Caco-2 (cell line): Measurements from ENCODE around the gene SLC9A3. TPM values are rescaled to one million over a fixed set of nuclear protein-coding genes. Genes with fewer than 3 reads are reported as not detected.

Experiments
- BruUV-seq: library from RNA; stranded (reverse); fragments of 400-500 nt; replicated peaks from 2 replicates; lab custom pipeline; 2021; lab: Mats Ljungman, UMichigan
- CTCF ChIA-PET: fragments of 300-600 bp; sonication (Branson Sonifier 250); formaldehyde crosslinking; loops from one replicate; lab custom pipeline; 2022; ENCODE audit warnings: antibody characterized with exemption; lab: Charles Lee
- POLR2A ChIA-PET: fragments of 300-600 bp; sonication (Branson Sonifier 250); formaldehyde crosslinking; loops from one replicate; lab custom pipeline; 2022; ENCODE audit warnings: antibody characterized with exemption; lab: Charles Lee
- DNase-seq, 2 experiments: peaks; one replicate each; pipeline versions ENCODE4 v3.0.0 to v3.0.0-alpha.2; 2020 to 2022
- H3K27me3 ChIP-seq: replicated peaks from 2 replicates; pipeline ENCODE4 v1.6.0; 2011; ENCODE audit warnings: low read length; ENCODE audit not compliant: control insufficient read depth, insufficient read depth
- H3K36me3 ChIP-seq: 2 replicates; pipeline ENCODE4 v1.5.1; 2011; ENCODE audit warnings: low read length; ENCODE audit not compliant: control insufficient read depth, insufficient read depth
- H3K4me1 ChIP-seq: fragments of 250-450 bp; sonication (Bioruptor Pico); 2 replicates; pipeline ENCODE4 v1.5.1; 2020; ENCODE audit warnings: mild to moderate bottlenecking
- H3K4me3 ChIP-seq: 2 replicates; pipeline ENCODE4 v1.5.1; 2011; ENCODE audit warnings: low read depth, mild to moderate bottlenecking, control low read depth, low read length
- H3K9me3 ChIP-seq: fragments of 250-450 bp; sonication (Bioruptor Pico); 2 replicates; pipeline ENCODE4 v1.5.1; 2020; ENCODE audit warnings: mild to moderate bottlenecking, moderate library complexity
- H3K27ac Mint-ChIP-seq: one replicate; pipeline ENCODE4 v1.8.0; 2022; ENCODE audit warnings: mixed read lengths; ENCODE audit not compliant: unreplicated experiment
- H3K27me3 Mint-ChIP-seq: one replicate; pipeline ENCODE4 v1.8.0; 2022; ENCODE audit warnings: mixed read lengths; ENCODE audit not compliant: insufficient read depth, unreplicated experiment
- H3K36me3 Mint-ChIP-seq: one replicate; pipeline ENCODE4 v1.8.0; 2022; ENCODE audit warnings: mild to moderate bottlenecking, mixed read lengths; ENCODE audit not compliant: insufficient read depth, unreplicated experiment
- H3K4me1 Mint-ChIP-seq: one replicate; pipeline ENCODE4 v1.8.0; 2022; ENCODE audit warnings: low read depth, mixed read lengths; ENCODE audit not compliant: unreplicated experiment
- H3K4me3 Mint-ChIP-seq: one replicate; pipeline ENCODE4 v1.8.0; 2022; ENCODE audit warnings: mild to moderate bottlenecking, moderate library complexity, mixed read lengths; ENCODE audit not compliant: unreplicated experiment
- H3K9me3 Mint-ChIP-seq: one replicate; pipeline ENCODE4 v1.8.0; 2022; ENCODE audit warnings: mixed read lengths; ENCODE audit not compliant: unreplicated experiment
- intact Hi-C: fragments of 100-400 bp; cut with micrococcal nuclease; formaldehyde crosslinking; loops from one replicate; pipeline ENCODE4 v1.10.0; 2022; ENCODE audit not compliant: unreplicated experiment
- total RNA-seq: library from RNA; stranded (reverse); gene quantifications from 2 replicates; pipeline ENCODE4 v1.2.3, GENCODE V29; 2022
- TF ChIP-seq, protein P1 (sequence below), 2 experiments: fragments of 200-600 bp in 1 of 2; IDR thresholded peaks; 1 replicate in 1 of 2; 2 replicates in 1 of 2; pipeline versions ENCODE4 v1.5.1 to v1.8.0; 2011 to 2022; ENCODE audit warnings: antibody characterized with exemption in 1 of 2, control low read depth in 1 of 2, inconsistent platforms in 1 of 2, low read depth in 1 of 2, low read length in 1 of 2, mild to moderate bottlenecking in 1 of 2, moderate library complexity in 1 of 2; ENCODE audit not compliant: insufficient read depth in 1 of 2, severe bottlenecking in 1 of 2, unreplicated experiment in 1 of 2

SLC9A3 gene
- total RNA-seq, 1 experiment from 2014 or later, result 3.4 TPM

DNA sequence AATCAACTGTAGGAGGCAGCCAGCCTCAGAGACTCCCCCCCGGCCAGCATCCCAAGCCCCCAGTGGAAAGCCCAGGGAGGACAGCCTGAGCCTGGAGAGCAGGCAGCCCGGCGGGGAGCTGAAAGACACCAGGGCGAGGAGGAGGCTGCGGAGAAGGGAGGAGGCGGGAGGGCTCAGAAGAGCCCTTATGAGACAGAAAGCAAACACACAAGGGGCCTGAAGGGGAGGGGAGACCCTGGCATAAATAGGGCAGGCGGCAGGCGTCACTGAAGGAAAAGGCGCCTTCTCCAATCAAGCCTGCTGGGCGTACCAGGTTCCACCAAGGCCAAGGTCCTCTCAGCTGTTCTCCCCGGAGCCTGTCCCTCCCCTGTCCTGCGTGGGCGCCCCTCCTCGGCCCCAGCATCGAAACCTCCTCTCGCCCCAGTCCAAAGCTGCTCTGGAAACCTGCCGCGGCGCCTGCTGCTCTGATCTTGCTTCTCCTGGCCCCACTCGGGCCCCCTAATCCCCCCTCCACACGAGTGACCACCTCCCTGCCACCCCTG, 1.3 kb downstream of the SLC9A3 start:
- no peaks in the 10 kb centered on the region for H3K4me1 Mint-ChIP-seq
- peak overlapping the region; percentile 60 for H3K4me3 Mint-ChIP-seq
- peak overlapping the region; percentile 14; the same call in 1 of the 2 replicates for H3K4me3 ChIP-seq
- no TSS peak for BruUV-seq
- H3K9me3 Mint-ChIP-seq, result peaks cover 3% of the 10 kb centered on the region
- intact Hi-C loops, result no loop called here
- CTCF ChIA-PET, result no interaction called here
- TF ChIP-seq, protein P1, sequence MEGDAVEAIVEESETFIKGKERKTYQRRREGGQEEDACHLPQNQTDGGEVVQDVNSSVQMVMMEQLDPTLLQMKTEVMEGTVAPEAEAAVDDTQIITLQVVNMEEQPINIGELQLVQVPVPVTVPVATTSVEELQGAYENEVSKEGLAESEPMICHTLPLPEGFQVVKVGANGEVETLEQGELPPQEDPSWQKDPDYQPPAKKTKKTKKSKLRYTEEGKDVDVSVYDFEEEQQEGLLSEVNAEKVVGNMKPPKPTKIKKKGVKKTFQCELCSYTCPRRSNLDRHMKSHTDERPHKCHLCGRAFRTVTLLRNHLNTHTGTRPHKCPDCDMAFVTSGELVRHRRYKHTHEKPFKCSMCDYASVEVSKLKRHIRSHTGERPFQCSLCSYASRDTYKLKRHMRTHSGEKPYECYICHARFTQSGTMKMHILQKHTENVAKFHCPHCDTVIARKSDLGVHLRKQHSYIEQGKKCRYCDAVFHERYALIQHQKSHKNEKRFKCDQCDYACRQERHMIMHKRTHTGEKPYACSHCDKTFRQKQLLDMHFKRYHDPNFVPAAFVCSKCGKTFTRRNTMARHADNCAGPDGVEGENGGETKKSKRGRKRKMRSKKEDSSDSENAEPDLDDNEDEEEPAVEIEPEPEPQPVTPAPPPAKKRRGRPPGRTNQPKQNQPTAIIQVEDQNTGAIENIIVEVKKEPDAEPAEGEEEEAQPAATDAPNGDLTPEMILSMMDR (IDR thresholded peaks at IDR 0.05; ENCODE audit: insufficient read depth in 1 of 2, low read depth in 1 of 2, low read length in 1 of 2, severe bottlenecking in 1 of 2, unreplicated experiment in 1 of 2), result no peak
- no peak for DNase-seq
- POLR2A ChIA-PET, result interaction anchor here (0.6 kb wide), 1 partner anchor 16 kb away, joined by 6 read pairs; no protein-coding TSS in a partner anchor
- H3K27ac Mint-ChIP-seq, result no peak overlapping the region
- H3K36me3 Mint-ChIP-seq, result no peaks in the 10 kb centered on the region
- H3K9me3 ChIP-seq, result no peaks in the 10 kb centered on the region
- no peaks in the 10 kb centered on the region for H3K36me3 ChIP-seq
- H3K27me3 ChIP-seq, result no peaks in the 10 kb centered on the region; the same call in 1 of the 2 replicates
- peaks cover 17% of the 10 kb centered on the region for H3K27me3 Mint-ChIP-seq
- peaks cover 15% of the 10 kb centered on the region for H3K4me1 ChIP-seq

DNA sequence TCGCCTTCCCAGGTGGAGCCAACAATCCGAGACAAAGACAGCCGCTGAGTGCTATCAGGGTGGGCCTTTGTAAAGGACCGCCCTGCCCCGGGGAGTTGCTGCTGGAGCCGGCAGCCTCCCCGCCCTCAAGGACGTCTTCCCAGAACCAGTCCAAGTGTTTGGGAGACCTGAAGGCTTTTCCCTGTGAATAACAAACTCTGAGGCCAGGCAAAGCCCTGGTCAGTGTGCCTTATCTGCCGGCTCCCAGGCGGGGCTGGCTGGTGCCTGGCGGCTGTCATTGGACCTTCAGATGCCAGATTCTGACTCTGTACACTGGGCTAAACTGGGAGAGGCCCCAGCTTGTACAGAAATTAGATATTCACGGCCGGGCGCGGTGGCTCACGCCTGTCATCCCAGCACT, 2.1 kb downstream of the SLC9A3 start:
- CTCF ChIA-PET, result interaction anchor here (0.5 kb wide), 1 partner anchor 342 kb away, joined by 3 read pairs; no protein-coding TSS in a partner anchor
- peaks cover 23% of the 10 kb centered on the region for H3K27me3 Mint-ChIP-seq
- no peaks in the 10 kb centered on the region for H3K36me3 Mint-ChIP-seq
- intact Hi-C loops, result no loop called here
- DNase-seq, result no peak
- H3K36me3 ChIP-seq, result no peaks in the 10 kb centered on the region
- POLR2A ChIA-PET, result no interaction called here
- no peak overlapping the region for H3K4me3 ChIP-seq
- H3K9me3 ChIP-seq, result no peaks in the 10 kb centered on the region
- no TSS peak for BruUV-seq
- no peaks in the 10 kb centered on the region for H3K4me1 Mint-ChIP-seq
- H3K4me3 Mint-ChIP-seq, result no peak overlapping the region
- TF ChIP-seq, protein P1 (IDR thresholded peaks at IDR 0.05; ENCODE audit: insufficient read depth in 1 of 2, low read depth in 1 of 2, low read length in 1 of 2, severe bottlenecking in 1 of 2, unreplicated experiment in 1 of 2), result no peak
- peaks cover 12% of the 10 kb centered on the region for H3K9me3 Mint-ChIP-seq
- H3K27me3 ChIP-seq, result no peaks in the 10 kb centered on the region; the same call in 1 of the 2 replicates
- H3K27ac Mint-ChIP-seq, result no peak overlapping the region
- H3K4me1 ChIP-seq, result peaks cover 15% of the 10 kb centered on the region

DNA sequence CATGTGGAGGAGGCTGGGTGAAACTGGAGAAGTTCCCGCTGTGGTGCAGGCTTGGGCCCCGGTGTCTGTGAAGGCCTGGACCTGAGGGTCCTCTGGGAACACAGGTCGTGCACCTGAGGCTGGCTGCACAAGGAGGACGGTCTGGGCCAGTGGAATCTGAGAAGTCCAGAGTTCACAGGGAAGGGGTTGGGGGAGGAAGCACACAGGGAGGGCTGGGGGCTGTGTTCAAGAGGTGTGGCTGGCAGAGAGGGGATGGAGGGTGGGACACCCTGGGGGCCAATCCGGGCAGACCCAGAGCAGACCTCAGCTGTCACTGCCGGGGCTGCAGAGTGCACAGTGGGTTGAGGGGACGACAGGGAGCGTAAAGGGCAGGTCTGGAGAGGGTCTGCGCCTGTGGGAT, 2.6 kb downstream of the SLC9A3 start:
- peaks cover 16% of the 10 kb centered on the region for H3K9me3 Mint-ChIP-seq
- no peak overlapping the region for H3K27ac Mint-ChIP-seq
- TF ChIP-seq, protein P1 (IDR thresholded peaks at IDR 0.05; ENCODE audit: insufficient read depth in 1 of 2, low read depth in 1 of 2, low read length in 1 of 2, severe bottlenecking in 1 of 2, unreplicated experiment in 1 of 2), result no peak
- Histone ChIP-seq H3K27me3 (no peaks in the 10 kb centered on the region; the same call in 1 of the 2 replicates), H3K4me3 (no peak overlapping the region), H3K36me3 (no peaks in the 10 kb centered on the region), H3K9me3 (no peaks in the 10 kb centered on the region), H3K4me1 (peaks cover 15% of the 10 kb centered on the region)
- DNase-seq, result no peak
- no peaks in the 10 kb centered on the region for H3K36me3 Mint-ChIP-seq
- peaks cover 26% of the 10 kb centered on the region for H3K27me3 Mint-ChIP-seq
- intact Hi-C loops, result no loop called here
- H3K4me3 Mint-ChIP-seq, result no peak overlapping the region
- no peaks in the 10 kb centered on the region for H3K4me1 Mint-ChIP-seq
- no TSS peak for BruUV-seq
- CTCF ChIA-PET, result interaction anchor here (0.5 kb wide), 1 partner anchor 342 kb away, joined by 3 read pairs; no protein-coding TSS in a partner anchor
- POLR2A ChIA-PET, result no interaction called here
